GM12878 (cell line): ENCODE data around the gene MAFF. TPM values are rescaled to one million over a fixed set of nuclear protein-coding genes. Genes with fewer than 3 reads are reported as not detected.

ENCODE experiments used
- ATAC-seq: fragments of 200-7000 bp; cut with Tn5 transposase; 3 replicates; pipeline ENCODE4 v1.9.1; 2020; ENCODE audit warnings: mild to moderate bottlenecking, moderate library complexity
- BruUV-seq: library from RNA; stranded (reverse); fragments of 400-500 nt; replicated peaks from 2 replicates; lab custom pipeline; 2021; lab: Mats Ljungman, UMichigan
- CTCF ChIA-PET: fragments of 300-600 bp; sonication (Branson Sonifier 250); formaldehyde crosslinking; extraction: SDS; loops from one replicate; lab custom pipeline; 2021; ENCODE audit warnings: inconsistent platforms; lab: Yijun Ruan, JAX
- POLR2A ChIA-PET: fragments of 350-600 bp; formaldehyde crosslinking; extraction: SDS; loops from one replicate; lab custom pipeline; 2021; ENCODE audit warnings: inconsistent platforms; lab: Charles Lee
- RAD21 ChIA-PET: fragments of 300-600 bp; sonication (Branson Sonifier 250); formaldehyde crosslinking; loops from one replicate; lab custom pipeline; 2023; ENCODE audit warnings: antibody characterized with exemption; ENCODE audit not compliant: unreplicated experiment; lab: Charles Lee
- SMC1A ChIA-PET: fragments of 300-600 bp; sonication (Branson Sonifier 250); formaldehyde crosslinking; loops from one replicate; lab custom pipeline; 2023; ENCODE audit not compliant: unreplicated experiment, uncharacterized antibody; lab: Charles Lee
- DNase-seq: peaks from one replicate; pipeline ENCODE4 v3.0.0-alpha.2; 2011; ENCODE audit warnings: low read depth, low spot score
- FAIRE-seq: peaks from 3 replicates; lab custom pipeline; 2011; peaks lifted over from hg19 to GRCh38; lab: Jason Lieb, UNC
- H2AFZ ChIP-seq: 2 replicates; pipeline ENCODE4 v1.6.0; 2011; ENCODE audit warnings: low read depth, low read length, control low read depth; ENCODE audit not compliant: control insufficient read depth
- H3K27ac ChIP-seq: 2 replicates; pipeline ENCODE4 v1.5.1; 2011; ENCODE audit warnings: control low read depth; ENCODE audit not compliant: control insufficient read depth, insufficient read depth
- H3K27me3 ChIP-seq, 2 experiments: replicated peaks in 1 of 2; 2 replicates each; pipeline versions ENCODE4 v1.6.0 to v1.6.1; 2011; ENCODE audit warnings: low read length in 1 of 2; ENCODE audit not compliant: control insufficient read depth in 2 of 2, insufficient read depth in 2 of 2
- H3K36me3 ChIP-seq, 2 experiments: 2 replicates each; pipeline ENCODE4 v1.5.1; 2011; ENCODE audit warnings: low read length in 1 of 2; ENCODE audit not compliant: control insufficient read depth in 2 of 2, insufficient read depth in 2 of 2
- H3K4me1 ChIP-seq: 2 replicates; pipeline ENCODE4 v1.6.1; 2011; ENCODE audit warnings: mild to moderate bottlenecking, low read length, moderate library complexity, mixed read lengths; ENCODE audit not compliant: control insufficient read depth, insufficient read depth
- H3K4me2 ChIP-seq: 2 replicates; pipeline ENCODE4 v1.6.0; 2011; ENCODE audit warnings: control low read depth; ENCODE audit not compliant: control insufficient read depth, insufficient read depth
- H3K4me3 ChIP-seq: fragments of 200-600 bp; sonication (generic); 2 replicates; pipeline ENCODE4 v1.5.1; 2016
- H3K79me2 ChIP-seq: 2 replicates; pipeline ENCODE4 v1.6.0; 2011; ENCODE audit warnings: low read length; ENCODE audit not compliant: control insufficient read depth, insufficient read depth
- H3K9ac ChIP-seq: 2 replicates; pipeline ENCODE4 v1.8.0; 2011; ENCODE audit warnings: low read length, control low read depth, mixed read lengths; ENCODE audit not compliant: control insufficient read depth, insufficient read depth
- H3K9me3 ChIP-seq: replicated peaks from 3 replicates; pipeline ENCODE4 v1.5.1; 2011; ENCODE audit warnings: mild to moderate bottlenecking, low read length; ENCODE audit not compliant: control insufficient read depth, insufficient read depth
- H4K20me1 ChIP-seq: 2 replicates; pipeline ENCODE4 v1.6.0; 2011; ENCODE audit not compliant: control insufficient read depth, insufficient read depth
- GATAD2B ChIP-seq: fragments of 450-650 bp; conservative IDR thresholded peaks from 2 replicates; pipeline ENCODE4 v1.6.1; 2017; ENCODE audit warnings: low read depth, mild to moderate bottlenecking, moderate library complexity
- NR2F1 ChIP-seq: fragments of 450-650 bp; conservative IDR thresholded peaks from 2 replicates; pipeline ENCODE4 v1.6.1; 2017; ENCODE audit warnings: mild to moderate bottlenecking
- SMC3 ChIP-seq: IDR thresholded peaks from 2 replicates; pipeline ENCODE4 v1.6.1; 2011; ENCODE audit warnings: low read length, improper control_type of control experiment, borderline replicate concordance
- YY1 ChIP-seq: IDR thresholded peaks from 2 replicates; pipeline ENCODE4 v1.6.1; 2011; ENCODE audit warnings: low read depth, mild to moderate bottlenecking, low read length
- WGBS: methylation state at CpG from one replicate; pipeline ENCODE4 v1.1.6; 2016; ENCODE audit warnings: low lambda C conversion rate; ENCODE audit not compliant: insufficient replicate concordance, insufficient coverage; ENCODE audit errors: missing lambda C conversion rate; 5-methylcytosine and 5-hydroxymethylcytosine counted together
- in situ Hi-C: fragments of 300-500 bp; cut with MboI; formaldehyde crosslinking; loops from 9 replicates; pipeline ENCODE4 v1.14.3; 2018; ENCODE audit warnings: mixed read lengths
- intact Hi-C: fragments of 100-400 bp; cut with micrococcal nuclease; formaldehyde crosslinking; loops from one replicate; pipeline ENCODE4 v1.14.2; 2022; ENCODE audit not compliant: unreplicated experiment
- polyA plus RNA-seq, 11 experiments: library from polyadenylated mRNA; depleted of rRNA in 4 of 11; unstranded in 6 of 11; stranded (reverse) in 5 of 11; fragments of >200 nt; fragmentation: Nextera tagmentation in 4 of 11; fragmentation: Illumina TruSeq in 1 of 11; extraction: Ambion mirVana in 4 of 11; extraction: Trizol in 1 of 11; gene quantifications; 1 replicate in 1 of 11; 2 replicates in 10 of 11; pipeline versions ENCODE4 v1.2.1 to v1.2.3, GENCODE V29; 2011 to 2016; ENCODE audit warnings: inconsistent platforms in 2 of 11, missing spikeins in 2 of 11, low read depth in 1 of 11
- total RNA-seq, 4 experiments: library from RNA; depleted of rRNA in 3 of 4; stranded (reverse); fragments of >200 nt in 3 of 4; fragmentation: Illumina TruSeq in 1 of 4; extraction: Trizol in 1 of 4; gene quantifications; 2 replicates each; pipeline versions ENCODE4 v1.2.1 to v1.2.3, GENCODE V29; 2013 to 2021
- TF ChIP-seq, protein P1 (sequence below): IDR thresholded peaks from 2 replicates; pipeline ENCODE4 v1.6.1; 2012; ENCODE audit warnings: improper control_type of control experiment, low read depth, low read length; ENCODE audit not compliant: insufficient replicate concordance
- TF ChIP-seq, protein P2 (sequence below): fragments of 450-650 bp; IDR thresholded peaks from 2 replicates; pipeline ENCODE4 v1.6.1; 2016; ENCODE audit warnings: mild to moderate bottlenecking

The MAFF gene
- total and polyA plus RNA-seq, 10 of the 15 experiments (the other 5 are each of a cell fraction or from before 2014, with no cell fraction given): 0.22 to 2.3 (median 0.81) TPM; not detected in 1

DNA sequence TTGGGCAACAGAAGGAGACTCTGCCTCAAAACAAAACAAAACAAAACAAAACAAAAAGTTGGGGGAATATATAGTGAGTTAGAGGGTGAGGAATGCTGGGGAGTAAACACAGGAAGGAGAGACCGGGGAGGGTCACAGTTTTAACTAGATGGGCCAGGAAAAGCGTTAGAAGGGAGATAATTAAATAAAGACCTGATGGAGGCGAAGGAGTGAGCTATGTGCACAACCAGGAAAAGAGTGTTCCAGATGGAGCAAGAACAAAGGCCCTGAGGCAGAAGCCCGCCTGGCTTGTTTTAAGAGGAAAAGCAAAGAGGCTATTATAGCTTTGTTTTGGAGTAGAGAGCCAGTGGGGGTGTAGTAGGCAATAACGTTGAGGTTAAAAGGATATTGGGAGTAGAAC is 15.4 kb upstream of the MAFF start:
- Histone ChIP-seq H3K36me3 (no peaks in the 10 kb centered on the region), H3K9ac (no peak overlapping the region), H2AFZ (no peak overlapping the region), H3K79me2 (peaks cover 1% of the 10 kb centered on the region), H3K4me3 (no peak overlapping the region), H3K9me3 (no peaks in the 10 kb centered on the region), H3K4me2 (no peak overlapping the region), H3K27ac (no peak overlapping the region), H3K4me1 (no peaks in the 10 kb centered on the region), H3K27me3 (no peaks in the 10 kb centered on the region), H4K20me1 (no peaks in the 10 kb centered on the region)
- POLR2A ChIA-PET: interaction anchor here (0.7 to 1.2 kb wide), 2 partner anchors 18 to 37 kb away, joined by 3 read pairs; no protein-coding TSS in a partner anchor
- no peak for FAIRE-seq
- SMC1A ChIA-PET: interaction anchor here (1.0 to 1.3 kb wide), 2 partner anchors 15 to 43 kb away, joined by 3 read pairs; partner anchors contain the start of gene MAFF
- RAD21 ChIA-PET: no interaction called here
- in situ Hi-C loops (no loop called here), intact Hi-C loops (no loop called here)
- TF ChIP-seq YY1: no peak
- no TSS peak for BruUV-seq
- no peak for ATAC-seq
- WGBS: 85% methylated on average over 5 of the region's 5 CpGs
- DNase-seq: no peak
- CTCF ChIA-PET: interaction anchor here (1.0 to 1.2 kb wide), 3 partner anchors 9 to 21 kb away, joined by 3 to 6 read pairs (median 3); no protein-coding TSS in a partner anchor

DNA sequence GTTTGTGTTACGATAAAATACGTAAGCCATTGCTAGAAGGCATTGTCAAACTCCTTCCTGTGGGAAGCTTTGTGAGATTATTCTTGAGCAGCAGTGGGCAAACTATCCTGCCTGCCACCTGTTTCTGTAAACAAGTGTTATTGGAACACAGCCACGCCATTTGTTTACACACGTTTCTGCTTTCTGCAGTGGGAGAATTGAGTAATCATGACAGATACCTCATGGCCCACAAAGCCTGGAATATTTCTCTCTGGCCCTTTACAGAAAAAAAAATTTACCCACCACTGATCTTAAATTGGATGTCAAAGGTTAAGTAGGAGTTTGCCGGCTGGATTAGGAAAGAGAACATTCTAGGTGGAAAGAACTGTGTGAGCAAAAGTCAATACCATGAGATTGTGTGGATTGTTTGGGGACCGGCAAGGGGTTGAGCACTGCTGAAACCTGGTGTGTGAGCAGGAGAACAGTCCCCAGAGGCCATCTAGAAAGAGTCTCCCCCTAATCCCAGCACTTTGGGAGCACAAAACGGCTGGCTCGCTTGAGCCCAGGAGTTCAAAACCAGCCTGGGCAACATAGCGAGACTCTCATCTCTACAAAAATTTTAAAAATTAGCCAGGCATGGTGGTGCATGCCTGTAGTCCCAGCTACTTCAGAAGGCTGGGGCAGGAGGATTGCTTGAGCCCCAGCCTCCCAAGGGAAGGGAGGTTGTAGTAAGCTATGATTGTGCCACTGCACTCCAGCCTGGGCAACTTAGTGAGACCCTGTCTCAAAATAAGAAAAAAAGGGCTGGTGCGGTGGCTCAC is 14.2 kb upstream of the MAFF start:
- Histone ChIP-seq H3K9me3 (no peaks in the 10 kb centered on the region), H3K9ac (no peak overlapping the region), H3K4me1 (no peaks in the 10 kb centered on the region), H3K79me2 (no peaks in the 10 kb centered on the region), H4K20me1 (no peaks in the 10 kb centered on the region), H2AFZ (no peak overlapping the region), H3K4me2 (no peak overlapping the region), H3K36me3 (no peaks in the 10 kb centered on the region), H3K27ac (no peak overlapping the region), H3K4me3 (no peak overlapping the region), H3K27me3 (no peaks in the 10 kb centered on the region)
- SMC1A ChIA-PET: no interaction called here
- no peak for ATAC-seq
- no peak for FAIRE-seq
- RAD21 ChIA-PET: no interaction called here
- CTCF ChIA-PET: interaction anchor here (1.0 to 1.2 kb wide), 2 partner anchors 8 to 17 kb away, joined by 3 read pairs; no protein-coding TSS in a partner anchor
- no peak for DNase-seq
- intact Hi-C loops: no loop called here
- POLR2A ChIA-PET: interaction anchor here (0.7 to 0.8 kb wide), 2 partner anchors 11 to 36 kb away, joined by 3 read pairs; no protein-coding TSS in a partner anchor
- WGBS: 58% methylated on average over 10 of the region's 10 CpGs
- BruUV-seq: no TSS peak
- in situ Hi-C loops: no loop called here
- TF ChIP-seq, protein P1, sequence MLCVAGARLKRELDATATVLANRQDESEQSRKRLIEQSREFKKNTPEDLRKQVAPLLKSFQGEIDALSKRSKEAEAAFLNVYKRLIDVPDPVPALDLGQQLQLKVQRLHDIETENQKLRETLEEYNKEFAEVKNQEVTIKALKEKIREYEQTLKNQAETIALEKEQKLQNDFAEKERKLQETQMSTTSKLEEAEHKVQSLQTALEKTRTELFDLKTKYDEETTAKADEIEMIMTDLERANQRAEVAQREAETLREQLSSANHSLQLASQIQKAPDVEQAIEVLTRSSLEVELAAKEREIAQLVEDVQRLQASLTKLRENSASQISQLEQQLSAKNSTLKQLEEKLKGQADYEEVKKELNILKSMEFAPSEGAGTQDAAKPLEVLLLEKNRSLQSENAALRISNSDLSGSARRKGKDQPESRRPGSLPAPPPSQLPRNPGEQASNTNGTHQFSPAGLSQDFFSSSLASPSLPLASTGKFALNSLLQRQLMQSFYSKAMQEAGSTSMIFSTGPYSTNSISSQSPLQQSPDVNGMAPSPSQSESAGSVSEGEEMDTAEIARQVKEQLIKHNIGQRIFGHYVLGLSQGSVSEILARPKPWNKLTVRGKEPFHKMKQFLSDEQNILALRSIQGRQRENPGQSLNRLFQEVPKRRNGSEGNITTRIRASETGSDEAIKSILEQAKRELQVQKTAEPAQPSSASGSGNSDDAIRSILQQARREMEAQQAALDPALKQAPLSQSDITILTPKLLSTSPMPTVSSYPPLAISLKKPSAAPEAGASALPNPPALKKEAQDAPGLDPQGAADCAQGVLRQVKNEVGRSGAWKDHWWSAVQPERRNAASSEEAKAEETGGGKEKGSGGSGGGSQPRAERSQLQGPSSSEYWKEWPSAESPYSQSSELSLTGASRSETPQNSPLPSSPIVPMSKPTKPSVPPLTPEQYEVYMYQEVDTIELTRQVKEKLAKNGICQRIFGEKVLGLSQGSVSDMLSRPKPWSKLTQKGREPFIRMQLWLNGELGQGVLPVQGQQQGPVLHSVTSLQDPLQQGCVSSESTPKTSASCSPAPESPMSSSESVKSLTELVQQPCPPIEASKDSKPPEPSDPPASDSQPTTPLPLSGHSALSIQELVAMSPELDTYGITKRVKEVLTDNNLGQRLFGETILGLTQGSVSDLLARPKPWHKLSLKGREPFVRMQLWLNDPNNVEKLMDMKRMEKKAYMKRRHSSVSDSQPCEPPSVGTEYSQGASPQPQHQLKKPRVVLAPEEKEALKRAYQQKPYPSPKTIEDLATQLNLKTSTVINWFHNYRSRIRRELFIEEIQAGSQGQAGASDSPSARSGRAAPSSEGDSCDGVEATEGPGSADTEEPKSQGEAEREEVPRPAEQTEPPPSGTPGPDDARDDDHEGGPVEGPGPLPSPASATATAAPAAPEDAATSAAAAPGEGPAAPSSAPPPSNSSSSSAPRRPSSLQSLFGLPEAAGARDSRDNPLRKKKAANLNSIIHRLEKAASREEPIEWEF: no peak
- TF ChIP-seq GATAD2B (no peak), NR2F1 (no peak), SMC3 (no peak)
- TF ChIP-seq, protein P2, sequence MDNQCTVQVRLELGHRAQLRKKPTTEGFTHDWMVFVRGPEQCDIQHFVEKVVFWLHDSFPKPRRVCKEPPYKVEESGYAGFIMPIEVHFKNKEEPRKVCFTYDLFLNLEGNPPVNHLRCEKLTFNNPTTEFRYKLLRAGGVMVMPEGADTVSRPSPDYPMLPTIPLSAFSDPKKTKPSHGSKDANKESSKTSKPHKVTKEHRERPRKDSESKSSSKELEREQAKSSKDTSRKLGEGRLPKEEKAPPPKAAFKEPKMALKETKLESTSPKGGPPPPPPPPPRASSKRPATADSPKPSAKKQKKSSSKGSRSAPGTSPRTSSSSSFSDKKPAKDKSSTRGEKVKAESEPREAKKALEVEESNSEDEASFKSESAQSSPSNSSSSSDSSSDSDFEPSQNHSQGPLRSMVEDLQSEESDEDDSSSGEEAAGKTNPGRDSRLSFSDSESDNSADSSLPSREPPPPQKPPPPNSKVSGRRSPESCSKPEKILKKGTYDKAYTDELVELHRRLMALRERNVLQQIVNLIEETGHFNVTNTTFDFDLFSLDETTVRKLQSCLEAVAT: no peak
